ENCODE measurements around the gene DAB2IP. TPM values are rescaled to one million over a fixed set of nuclear protein-coding genes. Genes with fewer than 3 reads are reported as not detected.

DAB2IP gene
- total RNA-seq, 6 experiments from 2014 or later: 23.0 to 28.2 (median 25.7) TPM

- H3K36me3 Mint-ChIP-seq (ENCODE audit: low read depth): no peaks in the 10 kb centered on the region
- peaks cover 37% of the 10 kb centered on the region for H3K4me1 Mint-ChIP-seq (ENCODE audit: low read depth)
- no peak overlapping the region for H3K4me3 Mint-ChIP-seq
- TF ChIP-seq CTCF (IDR thresholded peaks at IDR 0.05): no peak
- no peak for DNase-seq
- H3K27ac Mint-ChIP-seq: no peak overlapping the region
- no peaks in the 10 kb centered on the region; the same call in 1 of the 2 replicates for H3K27me3 Mint-ChIP-seq (ENCODE audit: insufficient read depth)
- no peaks in the 10 kb centered on the region for H3K9me3 Mint-ChIP-seq
These were observed 98.9 kb downstream of the DAB2IP start for GRCh38 chr9:121750259-121750714.

GRCh38 chr9:121750715-121751623 lies 99.5 kb downstream of the DAB2IP start:
- Mint-ChIP-seq H3K36me3 (ENCODE audit: low read depth) (no peaks in the 10 kb centered on the region), H3K27me3 (ENCODE audit: insufficient read depth) (no peaks in the 10 kb centered on the region; the same call in 1 of the 2 replicates), H3K4me1 (ENCODE audit: low read depth) (peaks cover 37% of the 10 kb centered on the region), H3K9me3 (no peaks in the 10 kb centered on the region), H3K27ac (peak overlapping the region; percentile 57; the same call in 1 of the 2 replicates), H3K4me3 (no peak overlapping the region)
- no peak for DNase-seq
- TF ChIP-seq CTCF (IDR thresholded peaks at IDR 0.05): no peak

GRCh38 chr9:121751686-121752445 lies 100.4 kb downstream of the DAB2IP start:
- no peak for DNase-seq
- H3K27me3 Mint-ChIP-seq (ENCODE audit: insufficient read depth): peaks cover 3% of the 10 kb centered on the region
- H3K27ac Mint-ChIP-seq: peak overlapping the region; percentile 57; the same call in 1 of the 2 replicates
- H3K9me3 Mint-ChIP-seq: no peaks in the 10 kb centered on the region
- TF ChIP-seq CTCF (IDR thresholded peaks at IDR 0.05): no peak
- H3K36me3 Mint-ChIP-seq (ENCODE audit: low read depth): no peaks in the 10 kb centered on the region
- H3K4me3 Mint-ChIP-seq: no peak overlapping the region
- peaks cover 37% of the 10 kb centered on the region for H3K4me1 Mint-ChIP-seq (ENCODE audit: low read depth)

GRCh38 chr9:121752929-121753328 lies 101.5 kb downstream of the DAB2IP start:
- peaks cover 3% of the 10 kb centered on the region for H3K27me3 Mint-ChIP-seq (ENCODE audit: insufficient read depth)
- no peak for DNase-seq
- no peak for TF ChIP-seq CTCF (IDR thresholded peaks at IDR 0.05)
- peaks cover 31% of the 10 kb centered on the region for H3K4me1 Mint-ChIP-seq (ENCODE audit: low read depth)
- no peak overlapping the region for H3K27ac Mint-ChIP-seq
- no peaks in the 10 kb centered on the region for H3K36me3 Mint-ChIP-seq (ENCODE audit: low read depth)
- no peaks in the 10 kb centered on the region for H3K9me3 Mint-ChIP-seq
- no peak overlapping the region for H3K4me3 Mint-ChIP-seq

GRCh38 chr9:121753802-121754654 lies 102.6 kb downstream of the DAB2IP start:
- Mint-ChIP-seq H3K27me3 (ENCODE audit: insufficient read depth) (peaks cover 3% of the 10 kb centered on the region), H3K36me3 (ENCODE audit: low read depth) (no peaks in the 10 kb centered on the region), H3K4me1 (ENCODE audit: low read depth) (peaks cover 20% of the 10 kb centered on the region), H3K27ac (no peak overlapping the region), H3K4me3 (no peak overlapping the region), H3K9me3 (no peaks in the 10 kb centered on the region)
- TF ChIP-seq CTCF (IDR thresholded peaks at IDR 0.05): no peak
- no peak for DNase-seq
